ENCODE data around the gene R3HCC1L.

The R3HCC1L gene

GRCh38 chr10:98196985-98197384 is 62.5 kb downstream of the R3HCC1L start:
- no peak for TF ChIP-seq CTCF (IDR thresholded peaks at IDR 0.05; ENCODE audit: poor library complexity, severe bottlenecking)

GRCh38 chr10:98201760-98202159 is 67.3 kb downstream of the R3HCC1L start:
- no peaks in the 10 kb centered on the region for H3K27me3 ChIP-seq (ENCODE audit: insufficient read depth, poor library complexity, severe bottlenecking)
- H3K36me3 ChIP-seq (ENCODE audit: low read depth) = no peaks in the 10 kb centered on the region
- H3K27ac ChIP-seq (ENCODE audit: poor library complexity, severe bottlenecking) = no peak overlapping the region
- no peak for ATAC-seq (ENCODE audit: low read depth)
- no peak for TF ChIP-seq CTCF (IDR thresholded peaks at IDR 0.05; ENCODE audit: poor library complexity, severe bottlenecking)
- no peaks in the 10 kb centered on the region for H3K9me3 ChIP-seq (ENCODE audit: severe bottlenecking)
- H3K4me3 ChIP-seq (ENCODE audit: severe bottlenecking) = no peak overlapping the region
- DNase-seq (ENCODE audit: low spot score) = no peak
- no peaks in the 10 kb centered on the region for H3K4me1 ChIP-seq (ENCODE audit: insufficient read depth, poor library complexity, severe bottlenecking)

More at GRCh38 chr10:98196985-98197384, 62.5 kb downstream of the R3HCC1L start:
- no peak for ATAC-seq (ENCODE audit: low read depth)
- H3K27me3 ChIP-seq (ENCODE audit: insufficient read depth, poor library complexity, severe bottlenecking) = no peaks in the 10 kb centered on the region
- DNase-seq (ENCODE audit: low spot score) = no peak
- no peaks in the 10 kb centered on the region for H3K9me3 ChIP-seq (ENCODE audit: severe bottlenecking)
- H3K36me3 ChIP-seq (ENCODE audit: low read depth) = peaks cover 11% of the 10 kb centered on the region; the same call in 1 of the 2 replicates
- H3K4me1 ChIP-seq (ENCODE audit: insufficient read depth, poor library complexity, severe bottlenecking) = no peaks in the 10 kb centered on the region
- H3K4me3 ChIP-seq (ENCODE audit: severe bottlenecking) = no peak overlapping the region
- no peak overlapping the region for H3K27ac ChIP-seq (ENCODE audit: poor library complexity, severe bottlenecking)

- DNase-seq (ENCODE audit: low spot score) = no peak
- no peaks in the 10 kb centered on the region for H3K36me3 ChIP-seq (ENCODE audit: low read depth)
- ATAC-seq (ENCODE audit: low read depth) = no peak
- H3K9me3 ChIP-seq (ENCODE audit: severe bottlenecking) = no peaks in the 10 kb centered on the region
- H3K27ac ChIP-seq (ENCODE audit: poor library complexity, severe bottlenecking) = no peak overlapping the region
- H3K4me3 ChIP-seq (ENCODE audit: severe bottlenecking) = no peak overlapping the region
- no peak for TF ChIP-seq CTCF (IDR thresholded peaks at IDR 0.05; ENCODE audit: poor library complexity, severe bottlenecking)
- no peaks in the 10 kb centered on the region for H3K4me1 ChIP-seq (ENCODE audit: insufficient read depth, poor library complexity, severe bottlenecking)
- H3K27me3 ChIP-seq (ENCODE audit: insufficient read depth, poor library complexity, severe bottlenecking) = no peaks in the 10 kb centered on the region
These were observed 67.9 kb downstream of the R3HCC1L start for GRCh38 chr10:98202378-98202777.

GRCh38 chr10:98205351-98205750 is 70.9 kb downstream of the R3HCC1L start:
- DNase-seq (ENCODE audit: low spot score) (no peak), ATAC-seq (ENCODE audit: low read depth) (no peak)
- Histone ChIP-seq H3K4me1 (ENCODE audit: insufficient read depth, poor library complexity, severe bottlenecking) (no peaks in the 10 kb centered on the region), H3K27ac (ENCODE audit: poor library complexity, severe bottlenecking) (no peak overlapping the region), H3K27me3 (ENCODE audit: insufficient read depth, poor library complexity, severe bottlenecking) (no peaks in the 10 kb centered on the region), H3K36me3 (ENCODE audit: low read depth) (peaks cover 26% of the 10 kb centered on the region), H3K9me3 (ENCODE audit: severe bottlenecking) (no peaks in the 10 kb centered on the region), H3K4me3 (ENCODE audit: severe bottlenecking) (no peak overlapping the region)
- TF ChIP-seq CTCF (IDR thresholded peaks at IDR 0.05; ENCODE audit: poor library complexity, severe bottlenecking) = no peak

GRCh38 chr10:98208925-98209324 is 74.5 kb downstream of the R3HCC1L start:
- TF ChIP-seq CTCF (IDR thresholded peaks at IDR 0.05; ENCODE audit: poor library complexity, severe bottlenecking) = no peak
- Histone ChIP-seq H3K4me3 (ENCODE audit: severe bottlenecking) (no peak overlapping the region), H3K27ac (ENCODE audit: poor library complexity, severe bottlenecking) (no peak overlapping the region), H3K36me3 (ENCODE audit: low read depth) (peaks cover 30% of the 10 kb centered on the region), H3K4me1 (ENCODE audit: insufficient read depth, poor library complexity, severe bottlenecking) (peaks cover 10% of the 10 kb centered on the region), H3K9me3 (ENCODE audit: severe bottlenecking) (no peaks in the 10 kb centered on the region), H3K27me3 (ENCODE audit: insufficient read depth, poor library complexity, severe bottlenecking) (no peaks in the 10 kb centered on the region)
- DNase-seq (ENCODE audit: low spot score) (no peak), ATAC-seq (ENCODE audit: low read depth) (no peak)
